HG03457 (cell line): ENCODE measurements around the gene INPP5B.
"Not testable (repeated sequence)": the region's sequence is repeated elsewhere in the genome, so short reads cannot be mapped to it uniquely, and the experiment has no call there.

Source experiments
- ATAC-seq: cut with Tn5 transposase; IDR thresholded peaks from one replicate; pipeline ENCODE4 v1.9.1; 2021; ENCODE audit warnings: moderate number of reproducible peaks; ENCODE audit not compliant: unreplicated experiment

The INPP5B gene

GRCh38 chr1:37915476-37916093 is 31.3 kb downstream of the INPP5B start:
- ATAC-seq: no peak

GRCh38 chr1:37914719-37915475 is 32.0 kb downstream of the INPP5B start:
- no peak for ATAC-seq

- not testable (repeated sequence) for ATAC-seq
These were observed 35.4 kb downstream of the INPP5B start for GRCh38 chr1:37911478-37911877.

GRCh38 chr1:37910886-37911285 is 36.0 kb downstream of the INPP5B start:
- not testable (repeated sequence) for ATAC-seq

GRCh38 chr1:37908531-37908930 is 38.3 kb downstream of the INPP5B start:
- ATAC-seq: not testable (repeated sequence)

GRCh38 chr1:37907416-37908125 is 39.3 kb downstream of the INPP5B start:
- ATAC-seq: not testable (repeated sequence)

GRCh38 chr1:37906591-37906990 is 40.3 kb downstream of the INPP5B start:
- ATAC-seq: not testable (repeated sequence)

GRCh38 chr1:37905727-37906126 is 41.1 kb downstream of the INPP5B start:
- ATAC-seq: no peak

GRCh38 chr1:37903921-37904320 is 42.9 kb downstream of the INPP5B start:
- not testable (repeated sequence) for ATAC-seq

- ATAC-seq: no peak
These were observed 43.9 kb downstream of the INPP5B start for GRCh38 chr1:37902983-37903382.

- no peak for ATAC-seq
These were observed 45.0 kb downstream of the INPP5B start for GRCh38 chr1:37901893-37902225.

- ATAC-seq: peak; percentile 52
These were observed 45.5 kb downstream of the INPP5B start for GRCh38 chr1:37901191-37901892.

GRCh38 chr1:37897563-37897962 is 49.3 kb downstream of the INPP5B start:
- not testable (repeated sequence) for ATAC-seq

GRCh38 chr1:37893673-37894072 is 53.2 kb downstream of the INPP5B start:
- no peak for ATAC-seq

GRCh38 chr1:37892151-37893047 is 54.5 kb downstream of the INPP5B start:
- no peak for ATAC-seq

- no peak for ATAC-seq
These were observed 56.4 kb downstream of the INPP5B start for GRCh38 chr1:37890378-37891014.

- ATAC-seq: no peak
These were observed 58.7 kb downstream of the INPP5B start for GRCh38 chr1:37888022-37888700.

GRCh38 chr1:37884145-37884544 is 62.7 kb downstream of the INPP5B start:
- no peak for ATAC-seq

GRCh38 chr1:37883671-37884070 is 63.2 kb downstream of the INPP5B start:
- ATAC-seq: no peak
